Measurements from ENCODE around the gene SHLD2.
"Not testable (repeated sequence)": the region's sequence is repeated elsewhere in the genome, so short reads cannot be mapped to it uniquely, and the experiment has no call there.

- TF ChIP-seq, protein P1, sequence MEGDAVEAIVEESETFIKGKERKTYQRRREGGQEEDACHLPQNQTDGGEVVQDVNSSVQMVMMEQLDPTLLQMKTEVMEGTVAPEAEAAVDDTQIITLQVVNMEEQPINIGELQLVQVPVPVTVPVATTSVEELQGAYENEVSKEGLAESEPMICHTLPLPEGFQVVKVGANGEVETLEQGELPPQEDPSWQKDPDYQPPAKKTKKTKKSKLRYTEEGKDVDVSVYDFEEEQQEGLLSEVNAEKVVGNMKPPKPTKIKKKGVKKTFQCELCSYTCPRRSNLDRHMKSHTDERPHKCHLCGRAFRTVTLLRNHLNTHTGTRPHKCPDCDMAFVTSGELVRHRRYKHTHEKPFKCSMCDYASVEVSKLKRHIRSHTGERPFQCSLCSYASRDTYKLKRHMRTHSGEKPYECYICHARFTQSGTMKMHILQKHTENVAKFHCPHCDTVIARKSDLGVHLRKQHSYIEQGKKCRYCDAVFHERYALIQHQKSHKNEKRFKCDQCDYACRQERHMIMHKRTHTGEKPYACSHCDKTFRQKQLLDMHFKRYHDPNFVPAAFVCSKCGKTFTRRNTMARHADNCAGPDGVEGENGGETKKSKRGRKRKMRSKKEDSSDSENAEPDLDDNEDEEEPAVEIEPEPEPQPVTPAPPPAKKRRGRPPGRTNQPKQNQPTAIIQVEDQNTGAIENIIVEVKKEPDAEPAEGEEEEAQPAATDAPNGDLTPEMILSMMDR (IDR thresholded peaks at IDR 0.05), result not testable (repeated sequence)
- not testable (repeated sequence) for TF ChIP-seq POLR2A (IDR thresholded peaks at IDR 0.05)
Measured at GRCh38 chr10:87151516-87151915, 56.5 kb downstream of the SHLD2 start.

Data from heart left ventricle (tissue), 13 donors.